ENCODE measurements around the gene RBM47.
"Not testable (repeated sequence)": the region's sequence is repeated elsewhere in the genome, so short reads cannot be mapped to it uniquely, and the experiment has no call there.

Gene RBM47

GRCh38 chr4:40448875-40449274 lies 180.8 kb downstream of the RBM47 start:
- H3K27me3 ChIP-seq (ENCODE audit: insufficient read depth, low read length, poor library complexity, severe bottlenecking): no peaks in the 10 kb centered on the region
- H3K4me3 ChIP-seq (ENCODE audit: low read length, poor library complexity, severe bottlenecking): no peak overlapping the region
- H3K36me3 ChIP-seq (ENCODE audit: insufficient read depth, low read length): no peaks in the 10 kb centered on the region
- TF ChIP-seq CTCF (conservative IDR thresholded peaks at IDR 0.05; ENCODE audit: low read length) (no peak), EZH2phosphoT487 (IDR thresholded peaks at IDR 0.05; ENCODE audit: borderline replicate concordance) (no peak)
- H3F3A ChIP-seq (ENCODE audit: low read depth): no peaks in the 10 kb centered on the region
- no peaks in the 10 kb centered on the region for H4K20me1 ChIP-seq (ENCODE audit: insufficient read depth, low read length, poor library complexity, severe bottlenecking)
- no peak overlapping the region for H3K4me2 ChIP-seq (ENCODE audit: low read depth, low read length, poor library complexity, severe bottlenecking)
- H3K9me3 ChIP-seq (ENCODE audit: insufficient read depth, low read depth, low read length): no peaks in the 10 kb centered on the region
- no peak overlapping the region for H3K9ac ChIP-seq (ENCODE audit: low read depth, low read length, poor library complexity, severe bottlenecking)
- no peaks in the 10 kb centered on the region for H3K9me2 ChIP-seq (replicated peaks; ENCODE audit: low read depth, low read length)
- H3K79me2 ChIP-seq (ENCODE audit: insufficient read depth, low read length): no peaks in the 10 kb centered on the region
- no peak overlapping the region for H2AFZ ChIP-seq (ENCODE audit: low read length)
- no peaks in the 10 kb centered on the region for H3K4me1 ChIP-seq (ENCODE audit: insufficient read depth, low read length, poor library complexity, severe bottlenecking)

GRCh38 chr4:40446839-40447238 lies 182.8 kb downstream of the RBM47 start:
- Histone ChIP-seq H3K9ac (ENCODE audit: low read depth, low read length, poor library complexity, severe bottlenecking) (no peak overlapping the region), H2AFZ (ENCODE audit: low read length) (no peak overlapping the region), H3K27me3 (ENCODE audit: insufficient read depth, low read length, poor library complexity, severe bottlenecking) (no peaks in the 10 kb centered on the region), H3K4me2 (ENCODE audit: low read depth, low read length, poor library complexity, severe bottlenecking) (no peak overlapping the region), H3K79me2 (ENCODE audit: insufficient read depth, low read length) (no peaks in the 10 kb centered on the region), H3K4me1 (ENCODE audit: insufficient read depth, low read length, poor library complexity, severe bottlenecking) (no peaks in the 10 kb centered on the region), H3K36me3 (ENCODE audit: insufficient read depth, low read length) (no peaks in the 10 kb centered on the region), H3K9me3 (ENCODE audit: insufficient read depth, low read depth, low read length) (no peaks in the 10 kb centered on the region), H3K4me3 (ENCODE audit: low read length, poor library complexity, severe bottlenecking) (no peak overlapping the region), H4K20me1 (ENCODE audit: insufficient read depth, low read length, poor library complexity, severe bottlenecking) (no peaks in the 10 kb centered on the region), H3K9me2 (replicated peaks; ENCODE audit: low read depth, low read length) (no peaks in the 10 kb centered on the region), H3F3A (ENCODE audit: low read depth) (no peaks in the 10 kb centered on the region)
- TF ChIP-seq EZH2phosphoT487 (IDR thresholded peaks at IDR 0.05; ENCODE audit: borderline replicate concordance): no peak
- no peak for TF ChIP-seq CTCF (conservative IDR thresholded peaks at IDR 0.05; ENCODE audit: low read length)

- H2AFZ ChIP-seq (ENCODE audit: low read length): not testable (repeated sequence)
Observed at GRCh38 chr4:40446261-40446750, 183.4 kb downstream of the RBM47 start.

GRCh38 chr4:40445671-40446070 lies 184.0 kb downstream of the RBM47 start:
- TF ChIP-seq EZH2phosphoT487 (IDR thresholded peaks at IDR 0.05; ENCODE audit: borderline replicate concordance) (no peak), CTCF (conservative IDR thresholded peaks at IDR 0.05; ENCODE audit: low read length) (no peak)
- H3K36me3 ChIP-seq (ENCODE audit: insufficient read depth, low read length): no peaks in the 10 kb centered on the region
- no peaks in the 10 kb centered on the region for H3K4me1 ChIP-seq (ENCODE audit: insufficient read depth, low read length, poor library complexity, severe bottlenecking)
- no peaks in the 10 kb centered on the region for H3F3A ChIP-seq (ENCODE audit: low read depth)
- no peak overlapping the region for H2AFZ ChIP-seq (ENCODE audit: low read length)
- H3K4me3 ChIP-seq (ENCODE audit: low read length, poor library complexity, severe bottlenecking): no peak overlapping the region
- no peaks in the 10 kb centered on the region for H3K9me2 ChIP-seq (replicated peaks; ENCODE audit: low read depth, low read length)
- H4K20me1 ChIP-seq (ENCODE audit: insufficient read depth, low read length, poor library complexity, severe bottlenecking): no peaks in the 10 kb centered on the region
- H3K79me2 ChIP-seq (ENCODE audit: insufficient read depth, low read length): no peaks in the 10 kb centered on the region
- H3K27me3 ChIP-seq (ENCODE audit: insufficient read depth, low read length, poor library complexity, severe bottlenecking): no peaks in the 10 kb centered on the region
- no peaks in the 10 kb centered on the region for H3K9me3 ChIP-seq (ENCODE audit: insufficient read depth, low read depth, low read length)
- H3K9ac ChIP-seq (ENCODE audit: low read depth, low read length, poor library complexity, severe bottlenecking): no peak overlapping the region
- H3K4me2 ChIP-seq (ENCODE audit: low read depth, low read length, poor library complexity, severe bottlenecking): no peak overlapping the region

More at GRCh38 chr4:40446261-40446750, 183.4 kb downstream of the RBM47 start:
- H3K9ac ChIP-seq (ENCODE audit: low read depth, low read length, poor library complexity, severe bottlenecking); H3K27me3 ChIP-seq (ENCODE audit: insufficient read depth, low read length, poor library complexity, severe bottlenecking); H3K4me1 ChIP-seq (ENCODE audit: insufficient read depth, low read length, poor library complexity, severe bottlenecking); H4K20me1 ChIP-seq (ENCODE audit: insufficient read depth, low read length, poor library complexity, severe bottlenecking); H3K36me3 ChIP-seq (ENCODE audit: insufficient read depth, low read length); H3K9me2 ChIP-seq (replicated peaks; ENCODE audit: low read depth, low read length); H3K4me3 ChIP-seq (ENCODE audit: low read length, poor library complexity, severe bottlenecking); H3K9me3 ChIP-seq (ENCODE audit: insufficient read depth, low read depth, low read length); H3K4me2 ChIP-seq (ENCODE audit: low read depth, low read length, poor library complexity, severe bottlenecking); H3F3A ChIP-seq (ENCODE audit: low read depth); H3K79me2 ChIP-seq (ENCODE audit: insufficient read depth, low read length): not testable (repeated sequence)

Measured in Loucy (cell line).